ENCODE results near the gene SPG7.
A peak's percentile ranks its signal among the peaks of the same experiment; 100 is the strongest.
"Not testable (repeated sequence)": the region's sequence is repeated elsewhere in the genome, so short reads cannot be mapped to it uniquely, and the experiment has no call there.

SPG7 gene

GRCh38 chr16:89565506-89566372, 57.5 kb downstream of the SPG7 start:
- DNase-seq = peak; percentile 23

- DNase-seq = no peak
Observed at GRCh38 chr16:89567656-89568594, 59.7 kb downstream of the SPG7 start.

- DNase-seq = no peak
Observed at GRCh38 chr16:89569506-89570341, 61.5 kb downstream of the SPG7 start.

GRCh38 chr16:89570342-89570923, 62.2 kb downstream of the SPG7 start:
- DNase-seq = no peak

- DNase-seq = not testable (repeated sequence)
Observed at GRCh38 chr16:89570983-89571598, 62.9 kb downstream of the SPG7 start.

- no peak for DNase-seq
Observed at GRCh38 chr16:89571636-89572035, 63.4 kb downstream of the SPG7 start.

GRCh38 chr16:89572073-89572484, 63.9 kb downstream of the SPG7 start:
- no peak for DNase-seq

- no peak for DNase-seq
Observed at GRCh38 chr16:89572485-89573205, 64.4 kb downstream of the SPG7 start.

GRCh38 chr16:89573826-89574680, 65.8 kb downstream of the SPG7 start:
- no peak for DNase-seq

- DNase-seq = no peak
Observed at GRCh38 chr16:89574681-89575246, 66.6 kb downstream of the SPG7 start.

- DNase-seq = no peak
Observed at GRCh38 chr16:89575247-89576152, 67.3 kb downstream of the SPG7 start, which contains the start of gene CPNE7. TSS of gene CPNE7 (plus strand) at chr16:89575758. CDS start at chr16:89575898, 140 bp downstream.

GRCh38 chr16:89576153-89577054, 68.2 kb downstream of the SPG7 start:
- DNase-seq = no peak

GRCh38 chr16:89577055-89577759, 69.0 kb downstream of the SPG7 start:
- DNase-seq = no peak

GRCh38 chr16:89579351-89579750, 71.1 kb downstream of the SPG7 start:
- DNase-seq = no peak

- no peak for DNase-seq
Observed at GRCh38 chr16:89581045-89581695, 73.0 kb downstream of the SPG7 start.

Data from effector CD8-positive, alpha-beta T cell (primary cell).